ENCODE data around the gene DHH. TPM values are rescaled to one million over a fixed set of nuclear protein-coding genes. Genes with fewer than 3 reads are reported as not detected.
"Not testable (repeated sequence)": the region's sequence is repeated elsewhere in the genome, so short reads cannot be mapped to it uniquely, and the experiment has no call there.

DHH gene
- total and polyA plus RNA-seq, 9 of the 15 experiments (the other 6 are each of a cell fraction or from before 2014, with no cell fraction given) = 0.07 to 2.6 (median 0.54) TPM

- CTCF ChIA-PET (ENCODE audit: low intra/inter-chr PET ratio); H4K20me1 ChIP-seq (replicated peaks; ENCODE audit: control insufficient read depth, insufficient read depth, low read length); FAIRE-seq; H3K9ac ChIP-seq (ENCODE audit: insufficient read depth in 1 of 2, low read depth in 2 of 2, low read length in 2 of 2); ATAC-seq; H2AFZ ChIP-seq (ENCODE audit: low read depth, low read length); H3K27ac ChIP-seq (ENCODE audit: extremely low read depth, low read depth, low read length); H3K9me1 ChIP-seq (ENCODE audit: control insufficient read depth, insufficient read depth, low read length); in situ Hi-C loops (cut with MboI); H3K27me3 ChIP-seq (ENCODE audit: control insufficient read depth in 2 of 2, insufficient read depth in 2 of 2, low read length in 2 of 2); H3K36me3 ChIP-seq (ENCODE audit: control insufficient read depth, insufficient read depth, low read length); BruUV-seq (replicated peaks); H3K4me2 ChIP-seq (ENCODE audit: insufficient read depth, low read length); H3K4me3 ChIP-seq; H3K9me3 ChIP-seq (replicated peaks; ENCODE audit: control insufficient read depth, insufficient read depth, low read depth, low read length); DNase-seq (ENCODE audit: extremely low read depth in 1 of 4, low spot score in 3 of 4): not testable (repeated sequence)
- intact Hi-C loops (cut with micrococcal nuclease) = loop anchor here (10.0 kb wide), 1 partner anchor 128 kb away; the partner anchor contains the start of gene TUBA1C
- peaks cover 9 to 12% of the 10 kb centered on the region in 2 experiments; a peak in 3 of 5 replicates for H3K4me1 ChIP-seq (replicated peaks in 1 of 2; ENCODE audit: control insufficient read depth in 2 of 2, insufficient read depth in 2 of 2, low read length in 2 of 2)
- H3K79me2 ChIP-seq (ENCODE audit: control insufficient read depth, insufficient read depth, low read length) = peaks cover 19% of the 10 kb centered on the region
- POLR2A ChIA-PET = interaction anchor here (1.1 to 1.6 kb wide), 2 partner anchors 29 to 129 kb away, joined by 3 to 5 read pairs; no protein-coding TSS in a partner anchor
- 70% methylated on average over 3 of the region's 3 CpGs for WGBS (ENCODE audit: insufficient coverage, low coverage, missing lambda C conversion rate)
Observed at GRCh38 chr12:49136997-49137396, 42.4 kb upstream of the DHH start.

DNA sequence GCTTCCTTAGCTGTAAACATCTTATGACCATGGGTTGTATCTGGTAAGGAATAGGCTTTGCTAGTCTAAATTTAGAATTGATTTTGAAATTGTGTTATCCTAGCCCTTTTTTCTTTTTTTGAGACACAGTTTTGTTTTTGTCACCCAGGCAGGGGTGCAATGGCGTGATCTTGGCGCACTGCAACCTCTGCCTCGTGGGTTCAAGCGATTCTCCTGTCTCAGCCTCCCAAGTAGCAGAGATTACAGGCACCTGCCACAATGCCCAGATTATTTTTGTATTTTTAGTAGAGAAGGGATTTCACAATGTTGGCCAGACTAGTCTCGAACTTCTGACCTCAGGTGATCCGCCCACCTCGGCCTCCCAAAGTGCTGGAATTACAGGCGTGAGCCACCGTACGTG lies 39.0 kb upstream of the DHH start:
- BruUV-seq (replicated peaks) = no TSS peak
- 73% methylated on average over 10 of the region's 10 CpGs for WGBS (ENCODE audit: insufficient coverage, low coverage, missing lambda C conversion rate)
- Histone ChIP-seq H3K4me3 (no peak overlapping the region), H4K20me1 (replicated peaks; ENCODE audit: control insufficient read depth, insufficient read depth, low read length) (peaks cover 13% of the 10 kb centered on the region), H3K36me3 (ENCODE audit: control insufficient read depth, insufficient read depth, low read length) (peaks cover 23% of the 10 kb centered on the region), H3K9ac (ENCODE audit: insufficient read depth in 1 of 2, low read depth in 2 of 2, low read length in 2 of 2) (no peak overlapping the region), H3K4me1 (replicated peaks in 1 of 2; ENCODE audit: control insufficient read depth in 2 of 2, insufficient read depth in 2 of 2, low read length in 2 of 2) (peaks cover 15 to 35% of the 10 kb centered on the region in 2 experiments; a peak in 4 of 5 replicates), H3K27me3 (ENCODE audit: control insufficient read depth in 2 of 2, insufficient read depth in 2 of 2, low read length in 2 of 2) (no peaks in the 10 kb centered on the region), H3K9me1 (ENCODE audit: control insufficient read depth, insufficient read depth, low read length) (peaks cover 4% of the 10 kb centered on the region), H3K79me2 (ENCODE audit: control insufficient read depth, insufficient read depth, low read length) (peaks cover 51% of the 10 kb centered on the region), H3K9me3 (replicated peaks; ENCODE audit: control insufficient read depth, insufficient read depth, low read depth, low read length) (no peaks in the 10 kb centered on the region), H2AFZ (ENCODE audit: low read depth, low read length) (no peak overlapping the region), H3K4me2 (ENCODE audit: insufficient read depth, low read length) (no peak overlapping the region), H3K27ac (ENCODE audit: extremely low read depth, low read depth, low read length) (no peak overlapping the region)
- intact Hi-C loops (cut with micrococcal nuclease) = loop anchor here (5.0 to 10.0 kb wide), 2 partner anchors 71 to 131 kb away; partner anchors contain the start of genes KMT2D and TUBA1C
- ChIA-PET CTCF (ENCODE audit: low intra/inter-chr PET ratio) (no interaction called here), POLR2A (interaction anchor here (0.7 to 4.9 kb wide), 9 partner anchors 9 to 133 kb away, joined by 3 to 151 read pairs (median 13); partner anchors contain the start of genes RHEBL1 and TUBA1C)
- in situ Hi-C loops (cut with MboI) = no loop called here
- DNase-seq (ENCODE audit: extremely low read depth in 1 of 4, low spot score in 3 of 4) = no peak
- no peak for ATAC-seq
- no peak for FAIRE-seq
- TF ChIP-seq MCM7 (IDR thresholded peaks at IDR 0.05) (no peak), MCM2 (IDR thresholded peaks at IDR 0.05; ENCODE audit: low read depth) (no peak), EGR1 (conservative IDR thresholded peaks at IDR 0.05) (0 out of 2 replicates have a peak, but pooled peaks have one; percentile 31), ZNF174 (CRISPR knock-in tag; IDR thresholded peaks at IDR 0.05) (no peak)
